Adipocyte (in vitro differentiated cells): ENCODE measurements around the gene RIMS1.

Experiments
- DNase-seq: peaks from one replicate; pipeline ENCODE4 v3.0.0-alpha.2; 2015; ENCODE audit warnings: low read depth
- H3K27me3 ChIP-seq: replicated peaks from 2 replicates; pipeline ENCODE4 v1.7.0; 2013; ENCODE audit warnings: mild to moderate bottlenecking, low read length, moderate library complexity; ENCODE audit not compliant: control insufficient read depth, insufficient read depth
- H3K36me3 ChIP-seq: 2 replicates; pipeline ENCODE4 v1.7.0; 2013; ENCODE audit warnings: low read length, mild to moderate bottlenecking, moderate library complexity; ENCODE audit not compliant: control insufficient read depth, insufficient read depth, severe bottlenecking
- H3K4me1 ChIP-seq: 2 replicates; pipeline ENCODE4 v1.7.0; 2013; ENCODE audit warnings: mild to moderate bottlenecking, low read length, moderate library complexity; ENCODE audit not compliant: control insufficient read depth, insufficient read depth
- H3K4me3 ChIP-seq: 2 replicates; pipeline ENCODE4 v1.7.0; 2013; ENCODE audit warnings: mild to moderate bottlenecking, low read length, moderate library complexity
- H3K9ac ChIP-seq: 2 replicates; pipeline ENCODE4 v1.7.0; 2013; ENCODE audit warnings: mild to moderate bottlenecking, low read length, moderate library complexity
- H3K9me3 ChIP-seq: 2 replicates; pipeline ENCODE4 v1.7.0; 2013; ENCODE audit warnings: mild to moderate bottlenecking, low read length, moderate library complexity; ENCODE audit not compliant: control insufficient read depth

Gene RIMS1

DNA sequence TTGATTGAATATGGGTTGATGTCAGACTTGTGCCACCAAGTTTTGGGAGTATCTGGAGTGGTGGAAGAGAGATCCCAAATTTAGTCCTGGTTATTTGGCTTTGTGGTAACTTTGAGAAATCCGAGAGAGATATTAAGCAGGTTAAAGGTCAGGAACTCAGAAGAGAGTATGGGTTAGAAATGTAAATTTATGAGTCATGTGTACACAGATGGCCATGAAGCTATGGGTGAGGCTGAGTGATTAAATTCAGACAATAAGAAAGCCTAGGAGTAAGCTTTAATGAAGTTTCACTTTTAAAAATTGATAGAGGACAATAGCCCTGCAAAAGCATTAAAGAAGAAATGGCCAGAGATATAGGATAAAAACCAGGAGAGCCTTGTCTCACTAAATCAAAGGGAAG is 14.3 kb downstream of the RIMS1 start:
- H3K9ac ChIP-seq = no peak overlapping the region
- H3K4me1 ChIP-seq = no peaks in the 10 kb centered on the region
- H3K9me3 ChIP-seq = no peaks in the 10 kb centered on the region
- no peak overlapping the region for H3K4me3 ChIP-seq
- no peaks in the 10 kb centered on the region for H3K27me3 ChIP-seq
- no peak for DNase-seq
- no peaks in the 10 kb centered on the region for H3K36me3 ChIP-seq

DNA sequence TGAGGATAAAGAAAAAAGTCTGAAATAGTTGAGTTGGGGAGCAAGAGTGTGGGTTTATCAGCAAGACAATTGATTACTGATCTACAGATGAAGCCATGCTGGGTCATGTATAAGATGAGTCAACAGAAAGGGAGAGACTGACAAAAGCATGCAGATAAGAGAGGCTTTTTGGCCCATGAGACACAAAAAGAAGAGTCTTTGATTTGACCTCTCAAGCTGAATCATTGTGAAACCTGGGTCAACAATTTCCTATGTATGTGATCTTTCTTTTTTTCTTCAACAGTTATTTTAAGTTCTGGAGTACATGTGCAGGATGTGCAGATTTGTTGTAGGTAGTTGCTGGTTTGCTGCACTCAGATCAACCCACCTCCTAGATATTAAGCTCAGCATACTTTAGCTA is 15.9 kb downstream of the RIMS1 start:
- Histone ChIP-seq H3K36me3 (no peaks in the 10 kb centered on the region), H3K9me3 (no peaks in the 10 kb centered on the region), H3K9ac (no peak overlapping the region), H3K27me3 (no peaks in the 10 kb centered on the region), H3K4me3 (no peak overlapping the region), H3K4me1 (no peaks in the 10 kb centered on the region)
- no peak for DNase-seq

DNA sequence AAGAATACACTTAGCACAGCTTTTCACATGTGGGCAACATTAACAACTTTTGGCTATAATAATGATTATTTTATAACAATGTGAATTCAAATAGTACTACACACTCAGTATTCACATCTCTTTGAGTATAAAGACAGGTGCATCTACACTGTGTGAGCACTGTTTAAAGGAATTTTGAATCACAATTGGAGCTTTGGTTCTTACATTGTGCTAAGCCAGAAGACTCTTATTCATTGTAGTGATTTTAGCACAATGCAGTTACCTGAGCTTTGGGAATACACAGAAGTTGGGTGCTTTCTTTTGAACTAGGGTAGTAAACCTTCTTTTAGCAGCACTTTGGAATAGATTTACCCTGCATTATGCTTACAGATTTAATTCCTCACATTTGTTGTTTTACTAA is 20.5 kb downstream of the RIMS1 start:
- Histone ChIP-seq H3K4me1 (no peaks in the 10 kb centered on the region), H3K9ac (no peak overlapping the region), H3K9me3 (no peaks in the 10 kb centered on the region), H3K4me3 (no peak overlapping the region), H3K27me3 (no peaks in the 10 kb centered on the region), H3K36me3 (no peaks in the 10 kb centered on the region)
- no peak for DNase-seq

DNA sequence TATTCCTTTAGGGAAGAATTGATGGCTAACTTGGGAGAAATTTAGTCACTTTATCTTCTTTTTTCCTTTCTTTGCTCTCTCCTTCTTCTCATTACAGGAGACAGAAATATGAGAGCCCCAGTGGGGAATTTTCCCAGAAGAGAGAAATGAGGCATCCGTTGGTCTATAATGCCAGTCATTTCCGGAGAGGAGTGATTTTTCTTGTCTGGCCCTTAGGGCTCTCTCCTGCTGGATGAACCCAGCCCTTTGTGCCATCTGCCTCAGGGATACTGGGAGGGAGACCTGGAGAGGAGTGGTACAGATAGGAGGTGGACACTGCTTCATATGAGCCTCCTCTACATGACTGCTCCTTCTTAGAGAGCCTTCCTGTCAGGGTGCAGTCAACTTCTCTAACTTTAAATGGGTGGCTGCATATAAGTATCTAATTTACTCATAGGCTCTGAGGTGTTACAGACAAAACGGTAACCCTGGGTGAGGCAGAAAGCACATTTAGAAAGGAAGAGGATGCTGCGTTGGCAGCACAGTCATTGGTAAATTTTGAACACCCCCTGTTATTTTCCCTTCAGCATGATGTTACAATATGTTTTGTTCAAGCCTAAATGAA is 21.9 kb downstream of the RIMS1 start:
- no peaks in the 10 kb centered on the region for H3K27me3 ChIP-seq
- no peak overlapping the region for H3K4me3 ChIP-seq
- no peaks in the 10 kb centered on the region for H3K36me3 ChIP-seq
- H3K9ac ChIP-seq = no peak overlapping the region
- no peaks in the 10 kb centered on the region for H3K4me1 ChIP-seq
- no peaks in the 10 kb centered on the region for H3K9me3 ChIP-seq
- DNase-seq = no peak

DNA sequence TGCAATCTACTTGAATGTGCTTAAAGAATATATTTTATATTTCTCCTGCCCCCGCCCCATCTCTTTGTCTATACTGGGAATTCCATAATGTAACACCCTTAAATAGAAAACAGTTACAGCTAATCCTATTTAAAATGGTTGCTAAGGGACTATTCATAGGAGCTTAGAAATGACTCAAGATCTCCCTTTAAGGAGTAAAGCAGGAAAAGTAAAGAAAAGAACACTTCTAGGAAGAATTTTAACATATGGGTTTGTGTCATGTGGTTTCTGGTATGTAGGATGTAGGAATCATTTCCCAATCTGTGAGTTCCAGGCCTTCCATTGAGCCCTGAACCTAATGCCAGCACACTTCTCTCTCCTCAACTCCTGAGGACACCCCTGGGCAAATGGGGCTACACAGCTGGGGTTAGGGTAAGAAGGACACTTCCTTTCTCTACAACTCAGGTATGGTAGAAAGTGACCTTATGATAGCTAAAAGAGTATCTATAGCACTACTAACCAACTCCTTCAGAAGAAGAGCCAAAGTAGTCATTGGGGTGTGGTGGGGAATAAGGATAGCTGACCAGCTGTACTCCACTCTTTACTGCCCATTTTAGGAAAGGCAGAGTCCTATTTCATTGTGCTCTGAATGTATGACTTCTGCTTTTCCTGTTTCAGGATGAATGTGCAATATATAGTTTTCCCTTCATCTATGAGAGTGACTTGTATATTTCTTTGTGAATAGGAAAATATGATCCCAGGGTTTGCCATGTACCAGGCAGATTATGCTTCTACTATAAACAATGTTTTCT is 27.3 kb downstream of the RIMS1 start:
- DNase-seq = no peak

DNA sequence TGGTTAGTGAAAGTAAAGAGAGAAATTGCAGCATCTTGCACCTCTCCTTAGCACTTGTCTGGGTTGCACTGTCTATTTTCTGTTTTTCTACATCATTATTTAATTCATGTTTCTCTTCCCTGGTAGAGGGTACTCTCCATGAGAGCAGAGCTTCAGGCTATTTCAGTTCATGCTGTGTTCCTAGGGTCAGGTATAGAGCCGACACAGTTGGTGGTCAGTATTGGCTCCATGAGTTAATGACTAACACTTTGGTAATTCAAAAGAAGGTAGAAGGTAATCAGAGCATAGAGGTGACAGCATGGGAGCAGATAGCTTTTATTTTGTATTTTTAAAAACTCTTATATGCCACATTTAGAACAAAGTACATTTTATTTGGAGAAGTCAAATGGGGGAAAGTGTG is 42.7 kb downstream of the RIMS1 start:
- no peak for DNase-seq
- peaks cover 3% of the 10 kb centered on the region for H3K4me1 ChIP-seq
- no peaks in the 10 kb centered on the region for H3K36me3 ChIP-seq
- H3K9me3 ChIP-seq = no peaks in the 10 kb centered on the region
- H3K9ac ChIP-seq = no peak overlapping the region
- no peaks in the 10 kb centered on the region for H3K27me3 ChIP-seq
- no peak overlapping the region for H3K4me3 ChIP-seq

More for the DNA sequence above, 27.3 kb downstream of the RIMS1 start:
- H3K36me3 ChIP-seq = no peaks in the 10 kb centered on the region
- no peaks in the 10 kb centered on the region for H3K4me1 ChIP-seq
- H3K9me3 ChIP-seq = no peaks in the 10 kb centered on the region
- H3K9ac ChIP-seq = no peak overlapping the region
- H3K27me3 ChIP-seq = no peaks in the 10 kb centered on the region
- no peak overlapping the region for H3K4me3 ChIP-seq

DNA sequence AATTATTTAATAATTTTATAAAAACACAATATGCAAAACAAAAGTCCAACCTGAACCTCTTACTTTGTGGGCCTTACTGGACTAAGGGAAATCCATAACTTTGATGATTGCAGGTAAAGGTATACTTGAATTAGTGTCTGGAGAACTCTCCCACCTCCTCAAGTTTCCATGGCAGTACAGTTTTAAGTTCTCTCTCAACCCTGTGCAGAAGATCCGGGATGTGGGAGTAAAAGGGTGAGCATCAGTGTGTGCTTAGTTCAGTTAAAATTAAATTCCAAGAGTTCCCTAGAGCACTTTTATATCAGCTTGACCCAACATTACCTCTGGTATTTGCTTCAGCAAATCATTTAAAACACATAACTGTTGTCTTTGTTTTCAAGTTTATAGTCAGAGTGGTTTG is 47.5 kb downstream of the RIMS1 start:
- no peaks in the 10 kb centered on the region for H3K27me3 ChIP-seq
- no peaks in the 10 kb centered on the region for H3K36me3 ChIP-seq
- H3K9ac ChIP-seq = no peak overlapping the region
- no peak overlapping the region for H3K4me3 ChIP-seq
- peaks cover 3% of the 10 kb centered on the region for H3K4me1 ChIP-seq
- DNase-seq = no peak
- H3K9me3 ChIP-seq = peaks cover 3% of the 10 kb centered on the region

DNA sequence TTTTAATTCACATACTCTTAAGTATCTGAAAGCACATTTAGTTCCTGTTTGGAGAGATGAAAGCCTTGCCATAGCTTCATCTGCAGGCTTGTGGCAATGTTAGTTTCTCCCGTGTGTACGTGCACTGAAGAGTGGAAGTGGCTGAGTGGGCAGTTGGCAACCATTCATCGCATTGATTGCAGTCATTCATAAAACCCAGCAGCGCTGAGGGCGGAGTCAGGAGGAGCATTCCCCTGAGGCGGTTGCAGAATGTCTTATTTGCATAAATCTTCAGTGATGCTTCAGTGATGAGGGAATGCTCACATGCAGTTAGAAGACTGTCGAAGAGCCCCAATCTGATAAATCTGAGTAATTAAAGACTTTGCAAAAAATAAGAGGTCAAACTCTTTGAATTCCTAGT is 79.1 kb downstream of the RIMS1 start:
- H3K27me3 ChIP-seq = no peaks in the 10 kb centered on the region
- H3K36me3 ChIP-seq = no peaks in the 10 kb centered on the region
- H3K4me3 ChIP-seq = no peak overlapping the region
- no peak for DNase-seq
- H3K9me3 ChIP-seq = no peaks in the 10 kb centered on the region
- H3K4me1 ChIP-seq = peaks cover 4% of the 10 kb centered on the region
- H3K9ac ChIP-seq = no peak overlapping the region

DNA sequence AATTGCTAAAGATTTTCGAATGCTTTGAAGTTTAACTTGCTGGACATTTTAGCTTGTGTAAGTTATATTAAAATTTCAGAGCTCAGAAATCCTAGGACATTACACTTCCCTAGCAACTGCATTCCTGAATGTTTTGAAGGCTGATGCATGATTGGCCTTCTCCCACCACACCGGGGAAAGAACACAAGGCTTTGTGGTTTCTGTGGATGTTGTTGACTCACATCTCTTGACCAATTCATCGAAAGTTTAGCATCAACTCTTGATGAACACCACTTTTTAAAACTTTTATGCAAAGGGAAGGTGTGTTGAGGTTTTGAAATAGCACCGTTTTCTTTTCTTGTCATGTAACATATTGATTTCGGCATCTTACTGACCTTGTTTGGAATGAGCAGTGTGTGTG is 81.1 kb downstream of the RIMS1 start:
- DNase-seq = peak; percentile 65
- Histone ChIP-seq H3K9me3 (no peaks in the 10 kb centered on the region), H3K4me3 (no peak overlapping the region), H3K9ac (no peak overlapping the region), H3K36me3 (no peaks in the 10 kb centered on the region), H3K4me1 (peaks cover 4% of the 10 kb centered on the region), H3K27me3 (no peaks in the 10 kb centered on the region)

DNA sequence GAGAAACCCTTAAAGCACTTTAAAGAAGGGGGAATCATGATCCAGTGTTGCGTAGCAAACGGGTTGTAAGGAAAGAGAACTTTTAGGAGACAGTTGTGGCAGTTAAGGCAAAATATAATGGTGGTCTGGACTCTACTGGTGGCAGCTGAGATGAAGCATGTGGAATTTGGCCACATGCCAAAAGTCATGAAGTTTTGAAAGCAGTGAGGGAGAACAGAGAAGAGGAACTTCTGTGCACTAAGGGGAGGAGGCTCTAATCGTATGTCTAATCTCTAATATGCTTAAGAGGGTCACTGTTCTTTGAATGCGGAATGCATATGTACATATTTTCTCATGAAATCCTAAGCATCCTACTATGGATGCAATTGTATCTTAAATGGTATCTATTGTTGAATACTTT is 91.5 kb downstream of the RIMS1 start:
- H3K9ac ChIP-seq = no peak overlapping the region
- no peaks in the 10 kb centered on the region for H3K9me3 ChIP-seq
- no peaks in the 10 kb centered on the region for H3K27me3 ChIP-seq
- H3K4me1 ChIP-seq = no peaks in the 10 kb centered on the region
- no peak overlapping the region for H3K4me3 ChIP-seq
- no peaks in the 10 kb centered on the region for H3K36me3 ChIP-seq
- DNase-seq = no peak

DNA sequence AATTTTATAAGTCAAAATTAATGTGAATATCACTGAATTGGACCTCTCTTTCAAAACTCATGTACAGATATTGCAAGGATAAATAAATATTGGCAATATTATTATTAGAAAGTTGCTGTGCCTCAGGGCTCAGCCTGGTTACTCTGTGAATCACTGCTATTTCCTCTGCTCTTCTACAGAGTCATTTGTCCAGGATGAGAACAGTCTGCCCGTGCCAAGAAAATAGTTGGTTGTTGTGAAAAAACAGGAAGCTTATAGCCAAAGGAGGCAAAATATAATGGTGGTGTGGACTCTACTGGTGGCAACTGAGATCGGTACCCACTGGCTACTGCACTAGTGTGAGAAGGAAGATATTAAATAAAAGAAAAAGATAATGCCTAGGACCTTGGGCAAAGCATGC is 93.6 kb downstream of the RIMS1 start:
- H3K27me3 ChIP-seq = no peaks in the 10 kb centered on the region
- no peak overlapping the region for H3K9ac ChIP-seq
- DNase-seq = peak; percentile 51
- H3K4me3 ChIP-seq = no peak overlapping the region
- H3K9me3 ChIP-seq = no peaks in the 10 kb centered on the region
- H3K36me3 ChIP-seq = no peaks in the 10 kb centered on the region
- H3K4me1 ChIP-seq = no peaks in the 10 kb centered on the region

DNA sequence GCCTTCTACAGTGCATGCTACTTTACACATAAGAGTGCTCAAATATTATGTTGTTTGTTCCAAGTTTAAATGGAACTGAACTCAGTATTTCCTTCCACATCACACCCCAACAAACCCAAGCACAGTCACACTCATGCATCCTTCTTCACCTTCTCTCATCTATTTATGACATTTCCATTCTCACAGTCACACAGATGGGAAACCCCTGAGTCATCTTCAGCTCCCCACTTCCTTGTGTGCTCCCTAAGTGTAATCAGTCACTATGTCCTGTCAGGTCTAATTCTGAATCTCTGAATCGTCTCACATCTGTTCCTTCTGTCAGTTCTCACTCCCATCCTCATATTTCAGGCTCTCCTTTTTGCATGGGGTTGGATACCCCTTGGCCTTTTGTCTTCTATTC is 96.0 kb downstream of the RIMS1 start:
- no peaks in the 10 kb centered on the region for H3K36me3 ChIP-seq
- no peaks in the 10 kb centered on the region for H3K27me3 ChIP-seq
- H3K9me3 ChIP-seq = no peaks in the 10 kb centered on the region
- no peak overlapping the region for H3K4me3 ChIP-seq
- H3K9ac ChIP-seq = no peak overlapping the region
- no peaks in the 10 kb centered on the region for H3K4me1 ChIP-seq
- DNase-seq = no peak
